NB4 (cell line): ENCODE results near the gene RNF19B.
A peak's percentile ranks its signal among the peaks of the same experiment; 100 is the strongest.

ENCODE experiments used
- DNase-seq: peaks from one replicate; pipeline ENCODE4 v3.0.0; 2010; ENCODE audit warnings: low read depth
- H3K4me3 ChIP-seq: one replicate; pipeline ENCODE4 v1.5.1; 2011; ENCODE audit warnings: mild to moderate bottlenecking, low read depth, low read length, moderate library complexity
- MYC ChIP-seq: IDR thresholded peaks from 2 replicates; pipeline ENCODE4 v1.6.1; 2011; ENCODE audit warnings: low read depth, low read length
- POLR2A ChIP-seq: IDR thresholded peaks from 2 replicates; pipeline ENCODE4 v1.6.1; 2011; ENCODE audit warnings: mild to moderate bottlenecking; ENCODE audit not compliant: insufficient read length; ENCODE audit errors: extremely low read depth
- TF ChIP-seq, protein P1 (sequence below): IDR thresholded peaks from one replicate; pipeline ENCODE4 v1.5.1; 2012; ENCODE audit warnings: low read depth, low read length
- TF ChIP-seq, protein P2 (sequence below): IDR thresholded peaks from 2 replicates; pipeline ENCODE4 v1.6.1; 2011; ENCODE audit warnings: low read depth, low read length

RNF19B gene

GRCh38 chr1:33008051-33008914 is 43.7 kb upstream of the RNF19B start:
- DNase-seq = no peak
- H3K4me3 ChIP-seq = no peak overlapping the region
- TF ChIP-seq, protein P1, sequence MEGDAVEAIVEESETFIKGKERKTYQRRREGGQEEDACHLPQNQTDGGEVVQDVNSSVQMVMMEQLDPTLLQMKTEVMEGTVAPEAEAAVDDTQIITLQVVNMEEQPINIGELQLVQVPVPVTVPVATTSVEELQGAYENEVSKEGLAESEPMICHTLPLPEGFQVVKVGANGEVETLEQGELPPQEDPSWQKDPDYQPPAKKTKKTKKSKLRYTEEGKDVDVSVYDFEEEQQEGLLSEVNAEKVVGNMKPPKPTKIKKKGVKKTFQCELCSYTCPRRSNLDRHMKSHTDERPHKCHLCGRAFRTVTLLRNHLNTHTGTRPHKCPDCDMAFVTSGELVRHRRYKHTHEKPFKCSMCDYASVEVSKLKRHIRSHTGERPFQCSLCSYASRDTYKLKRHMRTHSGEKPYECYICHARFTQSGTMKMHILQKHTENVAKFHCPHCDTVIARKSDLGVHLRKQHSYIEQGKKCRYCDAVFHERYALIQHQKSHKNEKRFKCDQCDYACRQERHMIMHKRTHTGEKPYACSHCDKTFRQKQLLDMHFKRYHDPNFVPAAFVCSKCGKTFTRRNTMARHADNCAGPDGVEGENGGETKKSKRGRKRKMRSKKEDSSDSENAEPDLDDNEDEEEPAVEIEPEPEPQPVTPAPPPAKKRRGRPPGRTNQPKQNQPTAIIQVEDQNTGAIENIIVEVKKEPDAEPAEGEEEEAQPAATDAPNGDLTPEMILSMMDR = no peak
- TF ChIP-seq POLR2A (no peak), MYC (no peak)
- TF ChIP-seq, protein P2, sequence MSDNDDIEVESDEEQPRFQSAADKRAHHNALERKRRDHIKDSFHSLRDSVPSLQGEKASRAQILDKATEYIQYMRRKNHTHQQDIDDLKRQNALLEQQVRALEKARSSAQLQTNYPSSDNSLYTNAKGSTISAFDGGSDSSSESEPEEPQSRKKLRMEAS = no peak

- no peak overlapping the region for H3K4me3 ChIP-seq
- TF ChIP-seq MYC (no peak), POLR2A (no peak)
- TF ChIP-seq, protein P1 = no peak
- TF ChIP-seq, protein P2 = no peak
- DNase-seq = peak; percentile 53
These were observed 42.8 kb upstream of the RNF19B start for GRCh38 chr1:33007190-33008050.

GRCh38 chr1:33005838-33006421 is 41.3 kb upstream of the RNF19B start:
- no peak overlapping the region for H3K4me3 ChIP-seq
- DNase-seq = no peak
- TF ChIP-seq, protein P1 = no peak
- no peak for TF ChIP-seq MYC
- TF ChIP-seq POLR2A = no peak

DNA sequence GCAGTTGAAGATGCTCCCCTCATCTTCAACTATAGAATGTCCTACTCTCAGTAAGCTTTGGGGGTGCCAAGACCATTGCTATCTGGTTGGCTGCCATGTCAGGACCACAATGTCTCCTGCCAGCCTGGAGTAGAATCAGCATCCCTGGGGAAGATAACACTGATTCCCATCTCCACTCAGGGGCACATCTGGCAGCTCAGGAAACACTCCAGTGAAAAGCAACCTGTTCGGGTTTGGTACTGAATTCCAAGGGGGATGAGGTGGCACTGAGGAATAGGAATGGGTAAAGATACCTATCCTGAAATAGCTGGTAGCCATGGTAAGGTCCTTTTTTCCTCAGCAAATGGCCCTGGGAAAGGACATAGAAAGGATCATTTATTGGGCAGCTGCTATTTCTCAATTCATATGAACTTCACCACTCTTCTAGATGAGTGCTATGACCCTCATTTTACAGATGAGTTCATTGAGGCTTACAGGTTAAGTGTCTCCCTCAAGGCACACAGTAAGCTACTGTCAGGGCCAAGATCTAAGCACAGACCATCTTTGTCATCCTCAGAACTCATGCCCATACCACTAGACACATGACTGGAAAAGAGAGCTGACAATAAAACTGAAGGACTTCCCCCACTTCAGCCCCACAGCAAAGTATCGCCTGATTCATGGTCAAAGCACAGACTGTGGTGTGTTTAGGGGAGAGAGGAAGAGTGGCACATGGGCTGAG is 40.7 kb upstream of the RNF19B start:
- TF ChIP-seq MYC (no peak), POLR2A (no peak)
- TF ChIP-seq, protein P2 = no peak
- TF ChIP-seq, protein P1 = no peak

DNA sequence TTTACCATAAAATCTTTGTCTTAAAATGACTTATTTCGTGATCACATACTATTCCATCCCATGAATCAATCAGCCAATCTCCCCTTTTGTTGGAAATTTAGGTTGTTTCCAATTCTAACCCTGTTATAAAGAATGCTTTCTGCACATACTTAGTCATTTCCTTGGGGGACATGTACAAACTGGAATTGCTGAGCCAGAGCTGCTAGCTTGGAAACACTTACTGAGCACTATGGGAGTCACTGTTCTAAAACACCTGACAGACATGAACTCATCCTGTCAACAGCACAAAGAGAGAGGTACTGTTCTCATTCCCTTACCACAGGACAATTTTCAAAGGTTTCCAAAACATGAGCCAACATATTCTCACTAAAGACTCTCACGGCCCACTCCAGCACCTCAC is 40.0 kb upstream of the RNF19B start:
- TF ChIP-seq, protein P2 = no peak
- TF ChIP-seq, protein P1 = no peak
- no peak for TF ChIP-seq MYC
- TF ChIP-seq POLR2A = no peak
- DNase-seq = no peak
- no peak overlapping the region for H3K4me3 ChIP-seq

More for the DNA sequence above, 40.7 kb upstream of the RNF19B start:
- H3K4me3 ChIP-seq = no peak overlapping the region
- DNase-seq = no peak
